Bronchial epithelial cell (primary cell): ENCODE results near the gene HNRNPDL. TPM values are rescaled to one million over a fixed set of nuclear protein-coding genes. Genes with fewer than 3 reads are reported as not detected.

ENCODE experiments used
- DNase-seq: peaks from one replicate; pipeline ENCODE4 v3.0.0-alpha.2; 2010; ENCODE audit warnings: low read depth
- FAIRE-seq: peaks from 2 replicates; lab custom pipeline; 2011; peaks lifted over from hg19 to GRCh38; lab: Jason Lieb, UNC
- H3K27me3 ChIP-seq: 2 replicates; pipeline ENCODE4 v1.5.1; 2011; ENCODE audit warnings: low read length; ENCODE audit not compliant: control insufficient read depth, insufficient read depth
- H3K36me3 ChIP-seq: 2 replicates; pipeline ENCODE4 v1.5.1; 2011; ENCODE audit warnings: low read length; ENCODE audit not compliant: control insufficient read depth, insufficient read depth
- H3K4me3 ChIP-seq: 2 replicates; pipeline ENCODE4 v1.5.1; 2011; ENCODE audit warnings: mild to moderate bottlenecking, low read depth, low read length, control low read depth
- total RNA-seq: library from RNA; depleted of rRNA; stranded (reverse); fragments of >200 nt; gene quantifications from 2 replicates; pipeline ENCODE4 v1.2.1, GENCODE V29; 2014
- TF ChIP-seq, protein P1 (sequence below): IDR thresholded peaks from 2 replicates; pipeline ENCODE4 v1.5.1; 2011; ENCODE audit warnings: mild to moderate bottlenecking, moderate library complexity, low read length, control low read depth, inconsistent platforms; ENCODE audit not compliant: insufficient read depth, severe bottlenecking

Gene HNRNPDL
- total RNA-seq, 1 donor from 2014 or later: 141 TPM

DNA sequence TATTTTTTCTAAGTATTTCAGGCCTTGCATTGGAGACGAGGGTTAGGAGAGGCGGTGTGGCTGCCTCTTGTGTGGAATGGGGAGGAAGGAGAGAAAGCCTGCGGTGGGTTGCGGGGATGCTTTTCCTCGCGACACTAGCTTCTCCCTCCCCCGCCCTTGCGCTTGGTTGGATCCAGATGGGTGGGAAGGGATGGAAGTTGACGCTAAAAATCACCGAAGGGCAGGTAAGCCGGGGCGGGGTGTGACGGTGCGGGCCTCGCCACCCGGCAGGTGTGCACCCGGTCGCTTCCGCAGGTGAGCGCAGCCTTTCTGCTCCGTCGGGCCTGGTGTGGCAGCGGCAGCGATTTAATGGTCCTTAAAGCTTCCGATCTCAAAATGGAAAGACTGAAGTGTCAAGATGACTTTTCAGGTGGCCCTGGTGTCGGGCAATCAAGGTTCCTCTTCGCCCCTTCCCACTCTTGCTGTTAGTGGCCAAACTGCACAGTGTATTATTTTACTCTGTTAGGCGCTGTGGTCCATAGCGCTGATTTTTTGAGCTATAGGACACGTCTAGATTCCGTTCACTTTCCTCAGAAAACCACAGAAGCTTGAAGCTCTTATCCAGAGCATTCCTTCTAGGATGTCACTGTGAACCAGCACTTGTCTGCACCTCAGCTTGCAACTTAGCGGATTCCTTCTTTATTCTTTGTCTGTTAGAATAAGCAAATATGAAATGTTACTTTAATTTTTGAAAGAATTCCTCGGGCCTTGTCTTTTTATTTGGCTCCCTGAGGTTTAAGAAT is 893 bp upstream of the HNRNPDL start:
- TF ChIP-seq, protein P1, sequence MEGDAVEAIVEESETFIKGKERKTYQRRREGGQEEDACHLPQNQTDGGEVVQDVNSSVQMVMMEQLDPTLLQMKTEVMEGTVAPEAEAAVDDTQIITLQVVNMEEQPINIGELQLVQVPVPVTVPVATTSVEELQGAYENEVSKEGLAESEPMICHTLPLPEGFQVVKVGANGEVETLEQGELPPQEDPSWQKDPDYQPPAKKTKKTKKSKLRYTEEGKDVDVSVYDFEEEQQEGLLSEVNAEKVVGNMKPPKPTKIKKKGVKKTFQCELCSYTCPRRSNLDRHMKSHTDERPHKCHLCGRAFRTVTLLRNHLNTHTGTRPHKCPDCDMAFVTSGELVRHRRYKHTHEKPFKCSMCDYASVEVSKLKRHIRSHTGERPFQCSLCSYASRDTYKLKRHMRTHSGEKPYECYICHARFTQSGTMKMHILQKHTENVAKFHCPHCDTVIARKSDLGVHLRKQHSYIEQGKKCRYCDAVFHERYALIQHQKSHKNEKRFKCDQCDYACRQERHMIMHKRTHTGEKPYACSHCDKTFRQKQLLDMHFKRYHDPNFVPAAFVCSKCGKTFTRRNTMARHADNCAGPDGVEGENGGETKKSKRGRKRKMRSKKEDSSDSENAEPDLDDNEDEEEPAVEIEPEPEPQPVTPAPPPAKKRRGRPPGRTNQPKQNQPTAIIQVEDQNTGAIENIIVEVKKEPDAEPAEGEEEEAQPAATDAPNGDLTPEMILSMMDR: no peak
- Histone ChIP-seq H3K27me3 (no peaks in the 10 kb centered on the region), H3K4me3 (peak overlapping the region; percentile 80), H3K36me3 (peaks cover 7% of the 10 kb centered on the region)
- DNase-seq (no peak), FAIRE-seq (no peak)

DNA sequence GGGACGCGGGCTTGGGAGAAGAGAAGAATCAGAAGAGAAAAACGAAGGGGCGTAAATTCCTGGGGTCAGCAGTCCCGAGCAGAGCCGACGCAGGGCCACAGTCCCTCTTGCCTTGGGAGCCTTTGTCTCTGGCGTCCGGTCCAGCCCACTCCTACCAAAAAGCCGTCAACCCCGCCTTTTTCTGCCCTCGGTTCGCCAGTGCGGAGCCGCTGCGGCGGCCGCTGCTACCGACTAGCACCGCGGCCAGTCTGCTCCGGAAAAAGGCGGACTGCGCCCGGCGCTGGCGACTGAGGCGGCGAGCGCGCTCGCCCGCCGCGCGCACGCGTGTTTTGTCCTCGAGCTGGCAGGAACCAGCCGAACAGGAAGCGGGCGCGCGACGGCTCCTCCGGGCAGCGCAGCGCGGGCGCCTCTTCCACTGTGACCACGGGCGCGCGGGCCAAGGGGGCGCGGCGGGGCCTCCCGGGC is 502 bp downstream of the HNRNPDL start:
- Histone ChIP-seq H3K36me3 (peaks cover 10% of the 10 kb centered on the region), H3K27me3 (no peaks in the 10 kb centered on the region), H3K4me3 (peak overlapping the region; percentile 80)
- peak; percentile 40 for DNase-seq
- TF ChIP-seq, protein P1: no peak
- no peak for FAIRE-seq

DNA sequence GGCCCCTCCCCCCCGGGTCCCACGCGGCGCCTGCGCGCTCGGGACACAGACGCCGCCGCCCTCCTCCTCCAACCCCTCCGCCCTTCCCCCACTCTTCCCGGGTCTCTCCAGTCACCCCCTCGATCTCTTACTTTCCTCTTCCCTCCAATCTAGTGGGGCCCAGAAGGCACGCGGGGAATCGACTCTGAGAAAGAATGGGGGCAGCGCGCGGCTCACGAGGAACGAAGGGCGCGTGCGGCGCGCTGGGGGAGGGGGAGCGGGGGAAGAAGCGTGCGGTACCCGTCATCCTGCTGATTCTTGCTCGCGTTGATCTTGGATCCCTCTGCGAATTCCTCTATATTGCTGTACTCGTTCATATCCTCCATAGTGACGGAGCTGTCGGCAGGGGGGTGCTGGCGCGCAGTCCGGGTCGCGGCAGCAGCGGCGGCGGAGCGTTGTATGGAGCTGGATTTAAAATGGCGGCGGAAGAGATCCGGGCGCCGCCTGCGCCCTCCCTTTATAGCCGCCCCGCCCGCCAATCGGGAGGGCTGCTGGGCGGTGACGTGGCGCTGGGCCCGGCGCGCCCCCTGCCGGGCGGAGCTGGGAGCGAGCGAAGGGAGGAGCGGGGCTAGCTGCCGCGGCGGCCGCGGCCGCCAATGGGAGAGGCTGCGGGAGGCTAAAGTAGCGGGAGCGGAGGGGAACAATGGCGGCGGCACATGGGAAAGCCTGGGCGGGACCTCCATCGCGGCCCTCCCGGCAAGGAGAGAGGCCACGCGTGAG is 1.1 kb downstream of the HNRNPDL start:
- FAIRE-seq: no peak
- H3K4me3 ChIP-seq: peak overlapping the region; percentile 80
- peak; percentile 74 for DNase-seq
- no peaks in the 10 kb centered on the region for H3K27me3 ChIP-seq
- peaks cover 11% of the 10 kb centered on the region for H3K36me3 ChIP-seq
- TF ChIP-seq, protein P1: peak; percentile 78

DNA sequence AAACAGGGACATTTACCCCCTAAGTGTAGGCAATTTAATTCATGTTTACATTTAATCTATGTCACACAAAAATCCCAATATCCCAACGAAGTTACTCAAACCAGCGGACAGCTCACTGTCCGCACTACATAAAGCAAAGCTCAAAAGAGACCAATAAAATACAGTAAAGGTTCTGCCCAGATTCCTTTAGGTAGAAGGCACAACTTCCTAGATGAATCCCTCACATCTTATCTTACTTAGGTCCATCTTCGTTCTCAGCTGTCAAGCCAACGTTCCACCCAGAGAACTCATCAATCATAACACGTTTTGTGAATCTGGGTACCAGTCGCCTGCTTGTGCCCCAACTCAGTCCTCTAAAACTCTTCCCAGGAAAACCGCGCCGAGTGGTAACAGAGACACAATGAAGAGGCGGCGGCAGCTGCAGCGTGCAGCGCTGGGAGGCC is 1.7 kb downstream of the HNRNPDL start:
- no peak for FAIRE-seq
- DNase-seq: no peak
- Histone ChIP-seq H3K27me3 (no peaks in the 10 kb centered on the region), H3K36me3 (peaks cover 11% of the 10 kb centered on the region), H3K4me3 (peak overlapping the region; percentile 80)
- TF ChIP-seq, protein P1: no peak

DNA sequence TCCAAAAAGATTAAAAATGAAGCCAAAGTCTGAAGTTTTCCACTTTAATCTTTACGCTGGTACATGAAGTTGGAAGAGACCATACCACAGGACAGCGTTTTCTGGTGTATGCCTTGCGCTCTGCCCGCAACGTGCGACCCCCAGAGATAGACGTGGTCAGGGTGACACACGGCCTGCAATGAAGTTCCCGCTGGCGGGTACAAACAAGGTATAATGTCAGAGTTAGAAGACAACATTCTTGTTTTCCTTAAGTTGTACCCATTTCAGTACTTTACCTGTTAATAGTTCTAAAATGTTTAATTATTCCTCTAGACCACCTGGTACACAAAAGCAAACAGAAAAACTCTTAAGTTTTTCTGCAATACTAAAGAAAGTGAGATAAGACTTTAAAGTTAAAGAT is 4.8 kb downstream of the HNRNPDL start:
- no peak overlapping the region for H3K4me3 ChIP-seq
- DNase-seq (no peak), FAIRE-seq (no peak)
- TF ChIP-seq, protein P1: no peak
- H3K27me3 ChIP-seq: no peaks in the 10 kb centered on the region
- peaks cover 11% of the 10 kb centered on the region for H3K36me3 ChIP-seq
